A549 treated with Hydrocortisone at 1 μM for 4 hours (cell line): ENCODE results near the gene PRCP. TPM values are rescaled to one million over a fixed set of nuclear protein-coding genes. Genes with fewer than 3 reads are reported as not detected.

Source experiments
- total RNA-seq: library from RNA; stranded (reverse); fragments of 200-300 nt; extraction: Qiagen RNA extraction; gene quantifications from 5 replicates; pipeline ENCODE4 v1.2.3, GENCODE V29; 2022

PRCP gene
- total RNA-seq = 47.2 to 59.4 TPM (median 49.3 TPM) in 5 replicates

GRCh38 chr11:82900277-82901164 lies at the start of gene PRCP:
Gene PRCP (minus strand): TSS chr11:82900430. CDS start chr11:82900402, 28 bp downstream.

GRCh38 chr11:82901165-82901921 lies 1.1 kb upstream of the PRCP start, which contains the start of gene DDIAS:
Gene DDIAS (plus strand): TSS chr11:82901736. CDS start chr11:82914739, 13,003 bp downstream.

Other genes starting within 250 kb of the PRCP start
- gene FAM181B, start 166.6 kb downstream of the PRCP start, total RNA-seq = 0.05 to 0.09 TPM (median 0.07 TPM) in 4 of 5 replicates, not detected in the other
- gene DDIAS, start 1.3 kb upstream of the PRCP start, total RNA-seq = 14.1 to 17.8 TPM (median 16.8 TPM) in 5 replicates
- 5.2 to 7.7 TPM (median 5.9 TPM) in 5 replicates for gene RAB30, start 171.5 kb upstream of the PRCP start, total RNA-seq